ENCODE measurements around the gene TAAR1. TPM values are rescaled to one million over a fixed set of nuclear protein-coding genes. Genes with fewer than 3 reads are reported as not detected.

TAAR1 gene
- total RNA-seq (not detected in 2 replicates), polyA plus RNA-seq (not detected in 2 replicates), polyA minus RNA-seq (not detected in 2 replicates)
- total RNA-seq (2013) = not detected

- TF ChIP-seq EZH2 (IDR thresholded peaks at IDR 0.05; ENCODE audit: borderline replicate concordance, insufficient read depth, low read depth, low read length, poor library complexity, severe bottlenecking) (no peak), CTCF (IDR thresholded peaks at IDR 0.05) (no peak)
- Mint-ChIP-seq H3K9me3 (ENCODE audit: insufficient read depth) (no peaks in the 10 kb centered on the region), H3K4me3 (no peak within 1 kb of the TSS), H3K27ac (peak within 1 kb of the TSS; percentile 73), H3K4me1 (peaks cover 7% of the 10 kb centered on the region), H3K27me3 (no peaks in the 10 kb centered on the region)
- Histone ChIP-seq H3K36me3 (replicated peaks in 1 of 2; ENCODE audit: control extremely low read depth in 1 of 2, control insufficient read depth in 1 of 2, extremely low read depth in 1 of 2, insufficient read depth in 2 of 2, low read length in 1 of 2) (no peaks in the 10 kb centered on the region), H3K27me3 (replicated peaks in 1 of 4; ENCODE audit: control extremely low read depth in 1 of 4, control insufficient read depth in 3 of 4, insufficient read depth in 4 of 4, low read length in 3 of 4) (no peaks in the 10 kb centered on the region), H3K4me2 (replicated peaks; ENCODE audit: low read depth, low read length, poor library complexity, severe bottlenecking) (no peak within 1 kb of the TSS), H3K4me3 (ENCODE audit: control extremely low read depth in 1 of 5, extremely low read depth in 1 of 5, insufficient read depth in 1 of 5, low read depth in 2 of 5, low read length in 4 of 5) (no peak within 1 kb of the TSS), H2AFZ (ENCODE audit: insufficient read depth, low read depth, low read length, poor library complexity, severe bottlenecking) (no peak within 1 kb of the TSS), H3K4me1 (ENCODE audit: control insufficient read depth in 2 of 2, insufficient read depth in 2 of 2, low read length in 2 of 2) (no peaks in the 10 kb centered on the region), H3K27ac (ENCODE audit: low read length in 2 of 2) (no peak within 1 kb of the TSS), H3K9ac (ENCODE audit: low read length) (no peak within 1 kb of the TSS), H4K20me1 (ENCODE audit: control insufficient read depth, insufficient read depth, low read length, poor library complexity, severe bottlenecking) (no peaks in the 10 kb centered on the region), H3K79me2 (ENCODE audit: control insufficient read depth, insufficient read depth, low read length) (no peaks in the 10 kb centered on the region), H3K9me3 (ENCODE audit: control extremely low read depth in 1 of 3, control insufficient read depth in 2 of 3, insufficient read depth in 1 of 3, low read length in 2 of 3) (no peaks in the 10 kb centered on the region)
- intact Hi-C loops (cut with micrococcal nuclease) = no loop called here
- no peak for ATAC-seq (ENCODE audit: low read depth)
- POLR2A ChIA-PET = no interaction called here
- CTCF ChIA-PET = interaction anchor here (0.9 to 1.5 kb wide), 3 partner anchors 10 to 12 kb away, joined by 3 to 5 read pairs (median 3); no protein-coding TSS in a partner anchor
- 100% methylated on average over 1 of the region's 3 CpGs for WGBS (ENCODE audit: insufficient coverage)
- no peak for DNase-seq
Observed at GRCh38 chr6:132659082-132659481, at the start of gene TAAR1. TAAR1 (minus strand) TSS chr6:132659182; CDS start chr6:132646003, 13,179 bp downstream.

GRCh38 chr6:132708771-132709170, 49.8 kb upstream of the TAAR1 start:
- Histone ChIP-seq H3K27ac (ENCODE audit: low read length in 2 of 2) (no peak overlapping the region), H3K9ac (ENCODE audit: low read length) (no peak overlapping the region), H3K79me2 (ENCODE audit: control insufficient read depth, insufficient read depth, low read length) (no peaks in the 10 kb centered on the region), H3K4me3 (ENCODE audit: control extremely low read depth in 1 of 5, extremely low read depth in 1 of 5, insufficient read depth in 1 of 5, low read depth in 2 of 5, low read length in 4 of 5) (no peak overlapping the region), H2AFZ (ENCODE audit: insufficient read depth, low read depth, low read length, poor library complexity, severe bottlenecking) (no peak overlapping the region), H3K4me2 (replicated peaks; ENCODE audit: low read depth, low read length, poor library complexity, severe bottlenecking) (no peak overlapping the region), H3K36me3 (replicated peaks in 1 of 2; ENCODE audit: control extremely low read depth in 1 of 2, control insufficient read depth in 1 of 2, extremely low read depth in 1 of 2, insufficient read depth in 2 of 2, low read length in 1 of 2) (no peaks in the 10 kb centered on the region), H3K9me3 (ENCODE audit: control extremely low read depth in 1 of 3, control insufficient read depth in 2 of 3, insufficient read depth in 1 of 3, low read length in 2 of 3) (no peaks in the 10 kb centered on the region), H3K27me3 (replicated peaks in 1 of 4; ENCODE audit: control extremely low read depth in 1 of 4, control insufficient read depth in 3 of 4, insufficient read depth in 4 of 4, low read length in 3 of 4) (peaks cover 0 to 3% (median 0%) of the 10 kb centered on the region in 4 experiments), H4K20me1 (ENCODE audit: control insufficient read depth, insufficient read depth, low read length, poor library complexity, severe bottlenecking) (no peaks in the 10 kb centered on the region), H3K4me1 (ENCODE audit: control insufficient read depth in 2 of 2, insufficient read depth in 2 of 2, low read length in 2 of 2) (peaks cover 4 to 5% of the 10 kb centered on the region in 2 donors)
- POLR2A ChIA-PET = no interaction called here
- peaks cover 10% of the 10 kb centered on the region for H3K4me1 Mint-ChIP-seq
- DNase-seq (no peak), ATAC-seq (ENCODE audit: low read depth) (no peak)
- no peaks in the 10 kb centered on the region for H3K9me3 Mint-ChIP-seq (ENCODE audit: insufficient read depth)
- H3K4me3 Mint-ChIP-seq = no peak overlapping the region
- intact Hi-C loops (cut with micrococcal nuclease) = no loop called here
- TF ChIP-seq CTCF (IDR thresholded peaks at IDR 0.05) (no peak), EZH2 (IDR thresholded peaks at IDR 0.05; ENCODE audit: borderline replicate concordance, insufficient read depth, low read depth, low read length, poor library complexity, severe bottlenecking) (no peak)
- CTCF ChIA-PET = no interaction called here
- H3K27ac Mint-ChIP-seq = no peak overlapping the region
- H3K27me3 Mint-ChIP-seq = no peaks in the 10 kb centered on the region
- WGBS (ENCODE audit: insufficient coverage) = 100% methylated on average over 2 of the region's 3 CpGs

Measured in B cell (primary cell).